ENCODE measurements around the gene DPY19L3. TPM values are rescaled to one million over a fixed set of nuclear protein-coding genes. Genes with fewer than 3 reads are reported as not detected.
A peak's percentile ranks its signal among the peaks of the same experiment; 100 is the strongest.
"Not testable (repeated sequence)": the region's sequence is repeated elsewhere in the genome, so short reads cannot be mapped to it uniquely, and the experiment has no call there.

The DPY19L3 gene
- total and polyA plus RNA-seq, 2 experiments from 2014 or later: 12.5 to 64.3 TPM

DNA sequence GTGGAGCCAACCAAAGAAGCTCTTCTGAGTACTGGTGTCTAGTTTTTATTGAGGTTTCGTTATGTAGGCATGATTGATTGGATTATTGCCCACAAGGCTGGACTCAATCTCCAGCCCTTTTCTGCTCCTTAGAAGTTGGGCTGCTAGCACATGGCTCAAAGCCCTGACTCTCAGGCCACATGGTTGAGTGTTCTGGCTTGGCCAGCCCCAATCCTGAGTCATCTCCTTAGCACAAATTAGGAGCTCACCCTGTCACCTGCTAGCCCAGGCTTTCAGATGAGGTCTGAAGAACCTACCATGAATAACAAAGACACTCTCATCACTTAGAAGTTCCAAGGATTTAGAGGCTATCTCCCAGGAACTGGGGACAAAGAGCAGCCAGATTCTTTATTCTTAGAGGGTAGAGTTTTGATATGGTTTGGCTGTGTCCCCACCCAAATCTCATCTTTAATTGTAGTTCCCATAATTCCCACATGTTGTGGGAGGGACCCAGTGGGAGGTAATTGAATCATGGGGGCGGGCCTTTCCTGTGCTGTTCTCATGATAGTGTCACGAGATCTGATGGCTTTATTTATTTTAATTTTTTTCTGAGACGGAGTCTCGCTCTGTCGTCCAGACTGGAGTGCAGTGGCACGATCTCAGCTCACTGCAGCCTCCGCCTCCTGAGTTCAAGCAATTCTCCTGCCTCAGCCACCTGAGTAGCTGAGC is 11.3 kb downstream of the DPY19L3 start:
- Histone ChIP-seq H3K27me3 (no peaks in the 10 kb centered on the region), H3K27ac (no peak overlapping the region), H3K4me3 (no peak overlapping the region), H3K36me3 (peaks cover 14% of the 10 kb centered on the region), H3K4me1 (ENCODE audit: low read depth) (peaks cover 4% of the 10 kb centered on the region), H3K9me3 (ENCODE audit: low read depth) (no peaks in the 10 kb centered on the region)
- DNase-seq (ENCODE audit: low read depth in 1 of 2, low spot score in 1 of 2): no peak
- TF ChIP-seq, protein P1, sequence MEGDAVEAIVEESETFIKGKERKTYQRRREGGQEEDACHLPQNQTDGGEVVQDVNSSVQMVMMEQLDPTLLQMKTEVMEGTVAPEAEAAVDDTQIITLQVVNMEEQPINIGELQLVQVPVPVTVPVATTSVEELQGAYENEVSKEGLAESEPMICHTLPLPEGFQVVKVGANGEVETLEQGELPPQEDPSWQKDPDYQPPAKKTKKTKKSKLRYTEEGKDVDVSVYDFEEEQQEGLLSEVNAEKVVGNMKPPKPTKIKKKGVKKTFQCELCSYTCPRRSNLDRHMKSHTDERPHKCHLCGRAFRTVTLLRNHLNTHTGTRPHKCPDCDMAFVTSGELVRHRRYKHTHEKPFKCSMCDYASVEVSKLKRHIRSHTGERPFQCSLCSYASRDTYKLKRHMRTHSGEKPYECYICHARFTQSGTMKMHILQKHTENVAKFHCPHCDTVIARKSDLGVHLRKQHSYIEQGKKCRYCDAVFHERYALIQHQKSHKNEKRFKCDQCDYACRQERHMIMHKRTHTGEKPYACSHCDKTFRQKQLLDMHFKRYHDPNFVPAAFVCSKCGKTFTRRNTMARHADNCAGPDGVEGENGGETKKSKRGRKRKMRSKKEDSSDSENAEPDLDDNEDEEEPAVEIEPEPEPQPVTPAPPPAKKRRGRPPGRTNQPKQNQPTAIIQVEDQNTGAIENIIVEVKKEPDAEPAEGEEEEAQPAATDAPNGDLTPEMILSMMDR (IDR thresholded peaks at IDR 0.05; ENCODE audit: low read depth, low read length): no peak

DNA sequence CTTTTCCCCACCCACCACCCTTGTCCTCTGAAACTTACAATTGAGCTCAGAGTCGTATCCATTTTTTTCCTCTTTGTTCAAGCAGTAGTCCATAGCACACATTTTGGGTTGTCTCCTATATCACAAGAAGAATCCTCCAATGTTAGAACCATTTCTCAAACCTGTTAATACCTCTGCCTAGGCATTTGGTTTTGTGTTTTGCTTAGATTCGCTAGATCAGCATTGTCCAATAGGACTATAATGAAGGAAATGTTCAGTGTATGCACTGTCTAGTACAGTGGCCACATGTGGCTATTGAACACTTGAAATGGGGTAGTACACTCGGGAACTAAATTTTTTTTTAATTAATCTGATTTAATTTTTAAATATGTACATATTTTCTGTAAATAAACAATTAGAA is 12.6 kb downstream of the DPY19L3 start:
- no peak overlapping the region for H3K4me3 ChIP-seq
- no peaks in the 10 kb centered on the region for H3K9me3 ChIP-seq (ENCODE audit: low read depth)
- H3K4me1 ChIP-seq (ENCODE audit: low read depth): peaks cover 6% of the 10 kb centered on the region
- no peaks in the 10 kb centered on the region for H3K27me3 ChIP-seq
- DNase-seq (ENCODE audit: low read depth in 1 of 2, low spot score in 1 of 2): no peak
- no peak overlapping the region for H3K27ac ChIP-seq
- H3K36me3 ChIP-seq: peaks cover 4% of the 10 kb centered on the region
- TF ChIP-seq, protein P1 (IDR thresholded peaks at IDR 0.05; ENCODE audit: low read depth, low read length): no peak

DNA sequence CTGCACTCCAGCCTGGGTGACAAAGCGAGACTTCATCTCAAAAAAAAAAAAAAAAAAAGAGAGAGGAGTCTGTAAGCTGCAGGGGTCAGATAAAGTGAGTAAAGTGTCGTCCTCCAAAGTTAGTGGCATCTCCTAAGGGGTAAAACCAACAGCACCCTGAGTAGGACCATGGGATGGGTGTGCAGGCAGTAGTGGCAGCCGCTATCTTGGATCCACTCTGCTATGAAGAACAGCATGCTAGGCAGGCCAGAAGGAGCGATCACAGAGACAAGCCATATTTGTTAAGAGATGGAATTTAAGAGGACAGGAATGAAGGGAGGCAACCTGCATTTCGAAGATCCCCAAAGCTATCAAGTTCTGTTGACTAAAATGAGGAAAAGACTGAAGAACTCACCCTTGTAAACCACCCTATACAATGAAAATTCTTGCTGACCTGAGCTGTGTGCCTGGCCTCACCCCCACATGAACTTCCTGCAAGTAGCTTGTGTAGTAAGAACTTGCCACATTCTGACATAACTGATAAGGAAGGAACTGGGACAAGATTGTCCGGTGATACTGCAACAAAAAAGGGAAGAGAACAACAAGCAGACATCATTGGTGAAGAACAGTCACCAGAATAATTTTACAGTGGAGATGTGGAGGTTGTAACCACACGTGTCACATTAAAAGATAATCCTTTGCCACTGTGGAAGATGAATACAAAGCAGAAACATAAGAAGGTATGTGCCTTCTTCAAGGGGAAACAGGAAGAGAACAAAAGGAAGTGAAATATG is 16.2 kb downstream of the DPY19L3 start:
- Histone ChIP-seq H3K9me3 (ENCODE audit: low read depth) (no peaks in the 10 kb centered on the region), H3K36me3 (no peaks in the 10 kb centered on the region), H3K27ac (peak overlapping the region; percentile 49), H3K27me3 (no peaks in the 10 kb centered on the region), H3K4me3 (no peak overlapping the region), H3K4me1 (ENCODE audit: low read depth) (peaks cover 6% of the 10 kb centered on the region)
- TF ChIP-seq, protein P1 (IDR thresholded peaks at IDR 0.05; ENCODE audit: low read depth, low read length): no peak
- peak in 1 of 2 donors; percentile 65 for DNase-seq (ENCODE audit: low read depth in 1 of 2, low spot score in 1 of 2)

DNA sequence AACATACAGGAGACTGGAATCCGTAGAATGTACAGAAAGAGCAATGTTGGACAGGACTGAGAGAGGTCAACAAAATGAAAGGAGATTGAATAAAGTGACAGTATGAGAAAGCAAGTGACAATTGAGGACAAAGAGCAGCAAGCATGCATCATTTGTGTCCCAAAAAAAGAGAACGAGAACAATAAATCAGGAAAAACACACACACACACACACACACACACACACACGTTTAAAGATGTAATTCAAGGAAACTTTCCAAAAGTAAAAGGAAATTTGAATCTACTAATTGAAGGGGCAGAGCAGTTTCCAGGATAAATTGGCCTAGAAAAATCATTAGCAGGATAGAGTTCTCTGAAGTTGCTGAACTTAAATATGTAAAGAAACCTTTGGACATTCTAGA is 16.9 kb downstream of the DPY19L3 start:
- no peaks in the 10 kb centered on the region for H3K36me3 ChIP-seq
- no peak for DNase-seq (ENCODE audit: low read depth in 1 of 2, low spot score in 1 of 2)
- no peaks in the 10 kb centered on the region for H3K9me3 ChIP-seq (ENCODE audit: low read depth)
- peaks cover 6% of the 10 kb centered on the region for H3K4me1 ChIP-seq (ENCODE audit: low read depth)
- H3K27me3 ChIP-seq: no peaks in the 10 kb centered on the region
- TF ChIP-seq, protein P1 (IDR thresholded peaks at IDR 0.05; ENCODE audit: low read depth, low read length): no peak
- H3K27ac ChIP-seq: peak overlapping the region; percentile 49
- no peak overlapping the region for H3K4me3 ChIP-seq

DNA sequence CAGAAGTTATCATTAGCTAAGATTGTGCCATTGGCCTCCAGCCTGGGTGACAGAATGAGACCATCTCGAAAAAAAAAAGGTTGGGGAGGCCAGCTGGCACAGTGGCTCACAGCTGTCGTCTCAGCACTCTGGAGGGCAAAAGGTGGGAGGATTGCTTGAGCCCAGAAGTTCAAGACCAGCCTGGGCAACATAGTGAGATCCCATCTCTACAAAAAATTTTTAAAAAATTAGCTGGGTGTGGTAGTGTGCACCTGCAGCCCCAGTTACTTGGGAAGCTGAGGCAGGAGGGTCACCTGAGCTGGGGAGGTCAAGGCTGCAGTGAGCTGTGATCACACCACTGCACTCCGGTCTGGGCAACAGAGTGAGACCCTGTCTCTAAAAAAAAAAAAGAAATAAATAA is 18.4 kb downstream of the DPY19L3 start:
- H3K4me1 ChIP-seq (ENCODE audit: low read depth); H3K36me3 ChIP-seq; DNase-seq (ENCODE audit: low read depth in 1 of 2, low spot score in 1 of 2); H3K4me3 ChIP-seq; H3K27me3 ChIP-seq; H3K27ac ChIP-seq; H3K9me3 ChIP-seq (ENCODE audit: low read depth): not testable (repeated sequence)

DNA sequence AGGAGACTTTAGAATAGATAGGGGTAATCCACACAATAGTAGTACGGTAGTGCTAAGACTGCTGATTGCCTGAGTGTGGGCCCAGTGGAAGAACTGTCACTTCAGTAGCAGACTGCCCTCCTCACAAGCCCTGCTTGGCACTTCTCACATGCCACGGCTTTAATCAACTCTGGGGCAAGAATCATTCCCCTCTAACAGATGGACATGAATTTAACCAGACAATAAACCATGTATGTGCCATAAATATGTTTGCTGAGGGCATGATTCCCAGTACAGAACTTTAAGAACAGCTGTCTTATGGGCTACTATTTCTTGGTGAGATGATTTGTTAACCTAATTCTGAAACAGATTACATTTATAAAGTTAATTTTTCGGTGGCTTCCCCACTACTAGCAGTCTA is 22.0 kb downstream of the DPY19L3 start:
- Histone ChIP-seq H3K36me3 (peaks cover 2% of the 10 kb centered on the region), H3K4me3 (no peak overlapping the region), H3K4me1 (ENCODE audit: low read depth) (no peaks in the 10 kb centered on the region), H3K27ac (no peak overlapping the region), H3K9me3 (ENCODE audit: low read depth) (no peaks in the 10 kb centered on the region), H3K27me3 (no peaks in the 10 kb centered on the region)
- no peak for DNase-seq (ENCODE audit: low read depth in 1 of 2, low spot score in 1 of 2)
- TF ChIP-seq, protein P1 (IDR thresholded peaks at IDR 0.05; ENCODE audit: low read depth, low read length): no peak
